ENCODE results near the gene NUDT22.

- TF ChIP-seq CTCF (IDR thresholded peaks at IDR 0.05) (no peak), EP300 (IDR thresholded peaks at IDR 0.05) (no peak), POLR2A (IDR thresholded peaks at IDR 0.05; ENCODE audit: low read depth) (no peak)
Measured at GRCh38 chr11:64226507-64227051, 505 bp downstream of the NUDT22 start.
